ENCODE data around the gene ADAM15. TPM values are rescaled to one million over a fixed set of nuclear protein-coding genes. Genes with fewer than 3 reads are reported as not detected.
A peak's percentile ranks its signal among the peaks of the same experiment; 100 is the strongest.

Gene ADAM15
- total RNA-seq, 1 experiment from 2014 or later: 30.6 TPM

DNA sequence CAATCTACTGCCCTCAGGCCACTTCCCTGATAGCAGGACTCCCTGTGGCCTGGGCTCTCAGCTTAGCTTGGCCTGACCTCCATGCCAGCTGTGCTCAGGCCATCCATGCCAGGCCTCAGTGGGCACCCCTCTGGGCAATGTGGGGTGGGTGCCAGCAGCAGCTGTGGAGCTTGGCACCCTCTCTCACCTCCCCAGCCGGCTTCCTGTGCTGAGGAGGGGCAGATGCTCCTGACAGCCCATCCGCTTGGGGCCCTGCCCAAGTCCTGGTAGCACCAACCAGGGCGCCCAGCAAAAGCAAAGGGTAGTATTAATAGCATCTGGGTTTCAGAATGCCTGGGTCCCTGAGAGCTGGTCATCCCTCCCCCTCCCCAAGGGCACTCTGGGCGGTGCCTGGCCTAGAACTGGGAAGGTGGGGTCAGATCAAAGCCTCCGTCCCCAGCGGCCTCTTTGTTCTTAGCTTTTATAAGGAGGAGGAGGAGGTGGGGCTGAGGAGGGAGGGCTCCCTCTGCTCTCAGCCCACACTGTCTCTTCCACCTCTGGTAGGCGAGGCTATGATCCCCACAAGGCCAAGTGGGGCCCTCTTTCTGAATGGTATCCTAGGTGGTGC, 18.5 kb downstream of the ADAM15 start:
- Histone ChIP-seq H3K4me1 (ENCODE audit: insufficient read depth, low read length) (peaks cover 7% of the 10 kb centered on the region; the same call in 1 of the 2 replicates), H3K27me3 (ENCODE audit: insufficient read depth, low read length) (no peaks in the 10 kb centered on the region; the same call in 1 of the 2 replicates), H3K9me3 (ENCODE audit: control insufficient read depth, low read depth, low read length) (no peaks in the 10 kb centered on the region), H3K14ac (ENCODE audit: insufficient read depth, low read length) (no peak overlapping the region), H3K4me2 (ENCODE audit: insufficient read depth, insufficient read length, low read length) (peak overlapping the region; percentile 75), H2BK12ac (ENCODE audit: insufficient read length, low read depth, low read length) (no peak overlapping the region), H2AK5ac (ENCODE audit: insufficient read length, low read length) (no peak overlapping the region), H4K5ac (ENCODE audit: insufficient read length, low read depth, low read length) (no peak overlapping the region), H3K18ac (ENCODE audit: insufficient read length, low read depth, low read length) (no peak overlapping the region), H4K20me1 (ENCODE audit: control insufficient read depth, insufficient read depth, insufficient read length) (no peaks in the 10 kb centered on the region), H3T11ph (ENCODE audit: low read length) (no peak overlapping the region), H3K4ac (ENCODE audit: low read depth, low read length) (no peak overlapping the region), H3K23me2 (ENCODE audit: insufficient read length, low read depth, low read length, poor library complexity, severe bottlenecking) (peaks cover 9% of the 10 kb centered on the region), H2BK120ac (ENCODE audit: low read depth, low read length, poor library complexity, severe bottlenecking) (no peak overlapping the region), H4K8ac (replicated peaks; ENCODE audit: insufficient read length, low read depth, low read length) (no peak overlapping the region), H2BK5ac (ENCODE audit: insufficient read length, low read length) (no peak overlapping the region), H3K79me1 (ENCODE audit: insufficient read depth, low read depth, low read length, poor library complexity, severe bottlenecking) (no peaks in the 10 kb centered on the region), H2AFZ (ENCODE audit: low read length) (no peak overlapping the region), H3K23ac (ENCODE audit: insufficient read length, low read depth, low read length) (no peak overlapping the region), H2BK15ac (ENCODE audit: low read depth, low read length) (no peak overlapping the region), H3K27ac (ENCODE audit: insufficient read length, low read depth, low read length) (no peak overlapping the region), H3K79me2 (ENCODE audit: insufficient read depth, low read length) (no peaks in the 10 kb centered on the region; the same call in 1 of the 2 replicates), H3K9ac (ENCODE audit: extremely low read depth, insufficient read length, low read length) (no peak overlapping the region), H4K91ac (ENCODE audit: insufficient read length, low read depth, low read length) (no peak overlapping the region), H3K56ac (ENCODE audit: insufficient read length, low read depth, low read length) (no peak overlapping the region), H2BK20ac (ENCODE audit: low read depth, low read length, poor library complexity, severe bottlenecking) (no peak overlapping the region)
- H3K27me3 Mint-ChIP-seq (ENCODE audit: low read depth): peaks cover 30% of the 10 kb centered on the region
- no peaks in the 10 kb centered on the region for H3K9me3 Mint-ChIP-seq
- no peak overlapping the region; a peak in 1 of 5 replicates for H3K4me3 Mint-ChIP-seq
- TF ChIP-seq, protein P1, sequence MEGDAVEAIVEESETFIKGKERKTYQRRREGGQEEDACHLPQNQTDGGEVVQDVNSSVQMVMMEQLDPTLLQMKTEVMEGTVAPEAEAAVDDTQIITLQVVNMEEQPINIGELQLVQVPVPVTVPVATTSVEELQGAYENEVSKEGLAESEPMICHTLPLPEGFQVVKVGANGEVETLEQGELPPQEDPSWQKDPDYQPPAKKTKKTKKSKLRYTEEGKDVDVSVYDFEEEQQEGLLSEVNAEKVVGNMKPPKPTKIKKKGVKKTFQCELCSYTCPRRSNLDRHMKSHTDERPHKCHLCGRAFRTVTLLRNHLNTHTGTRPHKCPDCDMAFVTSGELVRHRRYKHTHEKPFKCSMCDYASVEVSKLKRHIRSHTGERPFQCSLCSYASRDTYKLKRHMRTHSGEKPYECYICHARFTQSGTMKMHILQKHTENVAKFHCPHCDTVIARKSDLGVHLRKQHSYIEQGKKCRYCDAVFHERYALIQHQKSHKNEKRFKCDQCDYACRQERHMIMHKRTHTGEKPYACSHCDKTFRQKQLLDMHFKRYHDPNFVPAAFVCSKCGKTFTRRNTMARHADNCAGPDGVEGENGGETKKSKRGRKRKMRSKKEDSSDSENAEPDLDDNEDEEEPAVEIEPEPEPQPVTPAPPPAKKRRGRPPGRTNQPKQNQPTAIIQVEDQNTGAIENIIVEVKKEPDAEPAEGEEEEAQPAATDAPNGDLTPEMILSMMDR (conservative IDR thresholded peaks at IDR 0.05): no peak
- no CpG with 5 or more reads among the region's 7 CpGs for WGBS (ENCODE audit: extremely low coverage, insufficient read length, low lambda C conversion rate)
- no peak overlapping the region for H3K27ac Mint-ChIP-seq
- no peak for DNase-seq
- H3K36me3 Mint-ChIP-seq (ENCODE audit: insufficient read depth in 1 of 3, low read depth in 3 of 3): peaks cover 9 to 32% (median 30%) of the 10 kb centered on the region in 3 experiments
- peaks cover 36 to 48% of the 10 kb centered on the region in 2 experiments for H3K4me1 Mint-ChIP-seq
